Stimulated activated CD8-positive, alpha-beta memory T cell treated with anti-CD3 and anti-CD28 coated beads, Interleukin-15, amount 100 ng/mL, for 24 hours (primary cell): Measurements from ENCODE around the gene RANGAP1.

Experiments used
- DNase-seq: peaks from one replicate; pipeline ENCODE4 v3.0.0-alpha.2; 2020; ENCODE audit warnings: low read depth

Gene RANGAP1

DNA sequence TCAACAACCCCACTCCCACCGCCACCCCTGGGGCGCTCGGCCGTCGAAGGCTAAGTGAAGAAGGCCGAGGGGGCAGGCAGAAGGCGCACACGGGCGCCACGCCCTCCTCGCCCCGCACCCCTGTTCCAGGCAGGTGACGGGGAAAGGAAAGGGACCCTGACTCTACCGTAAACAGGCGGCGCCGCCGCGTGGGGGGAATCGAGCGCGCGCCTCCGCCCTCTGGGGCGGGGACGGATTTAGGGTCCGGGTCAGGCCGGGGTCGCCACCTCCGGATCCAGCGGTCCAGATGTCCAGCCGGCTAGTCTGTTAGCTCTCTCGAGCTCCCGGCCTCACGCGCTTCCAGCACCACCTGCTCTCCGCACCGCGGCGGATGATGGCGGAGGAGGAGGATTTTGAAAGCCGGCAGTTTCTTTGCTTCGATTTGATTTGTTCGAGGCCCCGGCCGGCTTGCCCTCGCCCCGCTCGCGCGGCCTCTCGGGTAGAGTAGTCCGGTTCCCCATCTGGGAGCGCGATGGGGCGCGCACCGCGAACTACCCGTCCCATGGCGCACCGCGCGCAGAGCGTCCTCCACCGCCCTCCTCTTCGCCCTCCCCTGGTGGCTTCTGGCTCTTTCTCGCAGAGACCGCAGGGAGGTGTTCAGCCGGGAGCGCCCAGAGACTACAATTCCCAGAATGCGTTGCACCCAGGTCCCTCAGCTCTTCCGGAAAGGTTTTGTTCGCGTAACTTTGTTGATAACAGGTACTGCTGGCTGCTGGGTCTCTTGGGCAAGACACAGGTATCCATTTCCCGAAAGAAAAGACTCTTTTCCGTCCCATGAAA, at the start of gene RANGAP1:
Gene RANGAP1, minus strand, starts transcription at position 368 of the 819 bp plus-strand sequence. CDS start 5,143 bp downstream, outside the sequence.
- peak; percentile 88 for DNase-seq

DNA sequence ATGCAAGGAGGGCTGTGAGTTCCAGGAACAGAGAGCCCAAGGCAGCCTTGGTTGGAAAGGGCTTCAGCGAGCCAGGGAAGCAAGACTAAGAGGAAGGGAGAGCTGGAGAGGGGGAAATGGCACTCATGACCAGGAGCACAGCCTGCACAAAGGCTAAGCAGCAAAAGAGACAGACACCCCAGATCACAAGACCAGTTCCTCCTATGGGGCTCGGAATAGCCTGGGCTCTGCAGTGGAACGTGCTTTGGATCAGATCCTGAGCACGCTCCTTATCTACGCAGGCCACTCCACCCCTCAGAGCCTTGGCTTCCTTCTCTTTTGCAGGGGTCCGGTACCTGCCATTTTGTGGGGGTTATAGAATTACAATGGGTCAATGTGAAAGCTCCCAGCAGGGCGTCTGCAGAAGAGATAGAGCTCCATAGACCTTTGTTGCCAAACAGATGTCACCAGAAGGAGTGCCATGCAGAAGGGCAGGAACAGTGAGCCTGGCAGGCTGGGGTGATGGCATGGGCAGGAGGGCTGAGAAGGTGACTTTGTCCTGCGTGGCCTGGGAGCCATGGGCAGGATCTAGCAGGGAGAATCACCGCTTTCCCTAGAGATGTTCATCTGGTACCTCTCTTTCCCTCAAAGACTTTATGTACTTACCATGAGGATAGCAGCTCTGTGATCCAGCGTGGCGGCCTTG, 49.1 kb upstream of the RANGAP1 start:
- DNase-seq, result no peak

GRCh38 chr22:41334215-41334614, 48.2 kb upstream of the RANGAP1 start:
- no peak for DNase-seq

- DNase-seq, result no peak
These were observed 47.8 kb upstream of the RANGAP1 start for GRCh38 chr22:41333806-41334205.

DNA sequence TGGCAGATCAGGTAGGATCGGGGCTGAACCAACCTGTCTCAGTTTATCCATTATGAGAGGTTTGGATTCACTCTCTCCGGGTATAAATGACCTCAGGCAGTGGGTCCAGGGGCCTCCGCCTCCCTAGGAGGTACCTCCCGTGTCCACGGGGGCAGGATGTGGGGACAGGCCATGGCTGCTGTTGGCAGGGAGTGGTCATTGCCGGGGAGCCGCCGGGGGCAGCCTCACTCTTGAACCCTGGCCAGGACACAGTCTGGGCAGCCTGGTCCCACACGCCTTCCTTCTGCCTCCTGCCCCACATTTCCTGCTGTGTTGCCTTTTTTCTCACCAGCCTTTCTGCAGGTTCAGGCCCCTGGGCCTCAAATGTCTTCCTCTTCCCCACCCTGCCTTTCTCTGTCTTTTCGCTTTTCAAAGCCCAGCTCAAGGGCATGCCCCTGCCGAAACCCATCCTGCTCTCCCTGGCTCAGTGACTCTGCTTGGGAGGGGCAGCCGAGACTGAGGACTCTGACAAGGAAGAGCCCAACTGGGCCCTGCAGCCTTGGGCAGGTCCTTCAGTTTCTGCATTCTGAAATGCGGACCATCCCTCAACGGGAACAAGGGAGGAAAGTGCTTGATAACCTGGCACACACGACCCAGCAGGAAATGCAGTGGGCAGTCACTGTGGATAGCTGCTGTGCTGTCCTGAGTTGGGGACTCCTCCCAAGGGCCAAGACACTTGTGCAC, 46.4 kb upstream of the RANGAP1 start:
- no peak for DNase-seq

GRCh38 chr22:41330169-41330568, 44.2 kb upstream of the RANGAP1 start:
- no peak for DNase-seq

- no peak for DNase-seq
These were observed 41.1 kb upstream of the RANGAP1 start for GRCh38 chr22:41327124-41327523.

- DNase-seq, result no peak
These were observed 39.0 kb upstream of the RANGAP1 start for GRCh38 chr22:41324821-41325528.

- DNase-seq, result no peak
These were observed 34.6 kb upstream of the RANGAP1 start for GRCh38 chr22:41320416-41321240.

GRCh38 chr22:41315586-41315985, 29.6 kb upstream of the RANGAP1 start:
- DNase-seq, result no peak

DNA sequence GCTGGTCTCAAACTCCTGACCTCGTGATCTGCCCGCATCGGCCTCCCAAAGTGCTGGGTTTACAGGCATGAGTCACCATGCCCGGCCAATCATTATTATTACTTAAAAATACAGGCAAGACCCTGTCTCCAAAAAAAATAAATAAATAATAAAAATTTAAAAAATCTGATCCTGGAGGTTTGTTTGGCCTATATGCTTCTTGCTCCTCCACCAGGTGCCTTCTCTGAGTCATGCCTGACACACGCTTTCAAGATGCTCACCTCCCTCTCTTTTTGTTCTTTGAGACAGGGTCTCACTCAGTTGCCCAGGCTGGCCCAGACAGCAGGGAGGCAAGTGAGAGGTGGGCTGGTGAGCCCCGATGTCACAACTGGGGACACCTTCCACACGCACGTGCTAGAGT, 28.8 kb upstream of the RANGAP1 start:
- no peak for DNase-seq

DNA sequence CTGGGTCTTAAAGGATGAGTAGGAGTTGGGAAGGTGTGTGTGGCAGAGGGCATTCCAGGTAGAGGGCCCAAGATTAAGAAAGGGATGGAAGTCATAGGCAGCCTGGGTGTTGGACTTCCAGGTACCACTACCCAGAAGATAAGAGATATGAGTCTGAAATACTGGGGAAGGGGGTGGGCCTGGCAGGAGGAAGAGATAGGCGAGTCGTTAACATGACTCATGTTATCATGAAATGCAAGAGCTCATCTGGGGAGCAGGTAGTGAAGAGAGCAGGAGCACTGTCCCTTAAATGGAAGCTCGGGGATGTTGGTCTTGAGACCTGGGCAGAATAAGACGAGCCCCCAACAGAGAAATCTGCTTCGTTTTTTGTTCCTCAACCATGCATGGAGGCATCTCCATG, 25.5 kb upstream of the RANGAP1 start:
- no peak for DNase-seq

DNA sequence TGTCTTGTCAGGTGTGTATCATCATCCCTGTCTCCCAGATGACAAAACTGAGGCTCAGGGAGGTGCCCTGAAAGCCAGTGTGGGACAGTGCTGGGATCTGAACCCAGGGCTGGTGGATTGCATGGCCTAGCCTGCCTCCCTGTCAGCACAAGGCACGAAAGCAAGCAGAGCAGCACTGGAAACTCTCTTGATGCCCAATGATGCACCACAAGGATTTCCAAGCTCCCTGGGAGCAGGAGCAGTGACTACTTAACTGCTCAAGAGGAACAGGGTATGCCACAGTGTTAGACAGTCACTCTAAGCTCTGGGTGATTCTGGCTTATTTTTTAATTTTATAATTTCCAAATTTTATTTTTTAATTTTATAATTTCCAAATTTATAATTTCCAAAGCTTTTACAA, 24.3 kb upstream of the RANGAP1 start:
- no peak for DNase-seq

- no peak for DNase-seq
These were observed 22.6 kb upstream of the RANGAP1 start for GRCh38 chr22:41308544-41308947.

DNA sequence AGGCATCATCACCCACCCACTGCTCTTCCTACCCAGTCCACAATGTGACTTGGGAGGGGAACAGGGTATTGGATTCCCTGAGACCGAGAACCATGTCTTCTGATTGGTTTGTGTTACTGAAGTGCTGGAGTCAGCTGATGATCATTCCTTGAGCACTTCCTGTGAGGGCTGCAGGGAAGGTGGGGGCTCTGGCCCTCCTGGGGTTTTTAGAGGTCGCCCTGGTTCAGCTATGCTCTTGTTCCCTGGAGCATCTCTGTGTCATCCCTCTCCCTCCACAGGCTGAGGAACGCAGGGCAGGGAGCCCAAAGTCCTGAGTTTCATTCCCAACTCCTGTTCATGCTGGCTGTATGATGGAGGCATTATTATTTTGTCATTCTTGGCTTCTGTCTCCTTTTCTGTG, 22.1 kb upstream of the RANGAP1 start:
- DNase-seq, result no peak

- DNase-seq, result no peak
These were observed 19.7 kb upstream of the RANGAP1 start for GRCh38 chr22:41305646-41306045.

DNA sequence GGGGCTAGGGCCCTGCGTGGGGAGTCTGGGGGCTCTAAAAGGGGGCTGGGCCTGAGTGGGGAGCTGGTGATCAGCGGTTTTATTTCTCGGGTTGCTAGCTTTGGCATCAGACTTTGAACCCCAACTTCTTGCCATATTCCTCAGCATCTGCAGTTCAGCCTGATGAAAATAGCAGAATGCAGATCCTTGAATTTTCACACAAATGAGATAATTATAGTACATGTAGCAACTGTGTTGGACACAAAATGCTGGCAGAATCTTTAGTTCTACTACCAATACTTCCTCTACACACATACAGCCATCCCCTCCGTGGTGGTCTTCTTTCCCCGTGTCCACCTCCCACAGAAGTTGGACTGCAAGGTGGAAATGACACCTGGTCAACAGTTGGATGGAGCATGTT, 16.8 kb upstream of the RANGAP1 start:
- DNase-seq, result no peak

DNA sequence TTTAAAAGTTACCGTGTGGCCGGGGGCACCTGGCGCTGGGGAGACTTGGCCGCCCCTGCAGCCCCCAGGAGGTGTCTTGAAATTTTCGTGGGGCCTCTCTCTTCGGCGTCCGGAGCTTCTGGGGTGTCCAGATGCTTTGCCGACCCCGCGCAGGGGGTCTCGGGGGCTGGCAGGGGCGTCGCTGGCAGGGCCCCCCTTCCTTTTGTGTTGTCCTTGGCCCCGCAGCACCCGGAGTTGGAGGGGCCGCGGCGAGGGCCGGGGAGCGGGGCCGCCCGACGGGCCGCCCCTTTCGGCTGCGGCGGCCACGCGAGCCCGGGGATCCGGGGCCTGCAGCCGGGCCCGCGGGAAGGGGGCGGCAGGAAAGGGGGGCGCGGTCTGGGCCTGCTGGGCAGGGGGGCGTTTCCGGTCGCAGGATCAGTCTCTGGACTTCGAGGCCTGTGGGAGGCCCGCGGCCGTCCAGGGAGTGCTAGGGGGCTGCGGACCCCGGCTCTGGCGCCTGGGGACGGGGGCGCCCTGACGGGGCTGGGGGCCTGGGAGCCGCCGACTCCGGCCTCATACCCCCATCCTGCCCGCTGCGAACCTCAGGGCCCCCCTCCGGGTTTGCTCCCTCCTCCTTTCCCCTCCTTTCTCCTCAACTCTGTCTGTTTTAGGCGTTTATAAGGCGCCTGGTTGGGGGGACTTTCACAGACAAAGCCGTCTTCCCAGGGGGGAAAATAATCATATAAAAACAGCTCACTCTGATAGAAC, 16.2 kb upstream of the RANGAP1 start:
- DNase-seq, result no peak

DNA sequence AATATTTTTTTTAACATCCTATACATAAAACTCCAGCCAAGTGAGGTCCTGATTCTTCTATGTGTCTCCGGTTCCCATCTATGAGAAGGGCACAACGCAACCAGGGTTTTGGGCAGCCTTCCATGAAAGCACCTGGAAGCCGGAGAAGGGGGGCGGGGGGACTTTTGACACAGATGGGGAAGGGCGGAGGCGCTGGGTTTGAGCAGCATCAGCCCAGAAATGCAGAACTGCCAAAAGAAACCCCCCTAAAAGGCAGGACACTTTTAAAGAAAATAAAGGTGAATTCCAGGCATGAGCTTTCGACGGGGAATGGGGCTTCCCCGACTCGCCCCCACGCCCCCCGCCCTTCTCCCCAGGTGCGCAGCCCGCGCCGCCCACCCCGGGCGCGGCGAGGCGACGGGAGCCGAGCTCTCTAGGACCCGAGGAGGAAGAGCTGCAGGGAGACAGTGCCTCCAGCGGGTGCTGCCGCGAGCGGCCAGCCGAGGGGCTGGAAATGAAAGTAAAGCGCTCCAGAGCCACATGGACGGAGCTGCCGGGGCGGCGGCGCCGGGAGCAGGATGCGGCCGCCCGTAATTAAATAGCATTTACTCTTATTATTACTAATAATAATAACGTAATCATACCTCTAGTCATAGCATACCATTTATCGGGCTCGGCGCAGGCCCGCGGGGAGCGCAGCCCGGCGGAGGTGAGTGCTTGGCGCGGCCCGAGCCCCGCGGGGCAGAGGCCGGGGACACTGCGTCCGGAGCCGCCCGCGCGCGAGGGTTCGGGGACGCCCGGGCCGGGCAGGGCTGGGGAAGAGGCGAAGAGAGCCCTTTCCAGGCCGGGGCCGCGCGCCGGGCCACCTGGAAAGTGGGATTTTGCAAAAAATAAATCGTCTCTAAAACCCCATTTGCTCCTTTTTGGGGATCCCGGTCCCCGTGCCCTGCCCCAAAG, 15.4 kb upstream of the RANGAP1 start, which contains the start of gene ZC3H7B:
Gene ZC3H7B, plus strand, starts transcription at position 441 of the 936 bp plus-strand sequence. CDS start 19,136 bp downstream, outside the sequence.
- peak; percentile 50 for DNase-seq
